H54 (cell line): ENCODE data around the gene ZNF850.
"Not testable (repeated sequence)": the region's sequence is repeated elsewhere in the genome, so short reads cannot be mapped to it uniquely, and the experiment has no call there.

Source experiments
- DNase-seq: peaks from one replicate; pipeline ENCODE4 v3.0.0; 2011; ENCODE audit warnings: low spot score, mixed read lengths; ENCODE audit not compliant: insufficient read length
- FAIRE-seq: peaks from 3 replicates; lab custom pipeline; 2011; peaks lifted over from hg19 to GRCh38; lab: Jason Lieb, UNC
- POLR2A ChIP-seq: IDR thresholded peaks from 2 replicates; pipeline ENCODE4 v1.6.1; 2011; ENCODE audit warnings: low read depth, mild to moderate bottlenecking, low read length

The ZNF850 gene

GRCh38 chr19:36748431-36749275, 24.0 kb downstream of the ZNF850 start:
- peak; percentile 48 for FAIRE-seq
- no peak for TF ChIP-seq POLR2A
- DNase-seq, result no peak

GRCh38 chr19:36747750-36748149, 24.9 kb downstream of the ZNF850 start:
- FAIRE-seq, result peak; percentile 20
- no peak for DNase-seq
- no peak for TF ChIP-seq POLR2A

GRCh38 chr19:36745870-36746269, 26.7 kb downstream of the ZNF850 start:
- DNase-seq (no peak), FAIRE-seq (no peak)
- TF ChIP-seq POLR2A, result no peak

GRCh38 chr19:36736166-36736565, 36.4 kb downstream of the ZNF850 start:
- FAIRE-seq, DNase-seq: not testable (repeated sequence)

- peak; percentile 85 for FAIRE-seq
- TF ChIP-seq POLR2A, result no peak
Measured at GRCh38 chr19:36719687-36720556, 52.7 kb downstream of the ZNF850 start.

GRCh38 chr19:36709423-36709822, 63.2 kb downstream of the ZNF850 start:
- no peak for DNase-seq
- FAIRE-seq, result no peak
- TF ChIP-seq POLR2A, result no peak

More at GRCh38 chr19:36719687-36720556, 52.7 kb downstream of the ZNF850 start:
- no peak for DNase-seq

- FAIRE-seq, result peak; percentile 71
- DNase-seq, result no peak
- no peak for TF ChIP-seq POLR2A
Measured at GRCh38 chr19:36707134-36707533, 65.5 kb downstream of the ZNF850 start.

GRCh38 chr19:36688058-36688457, 84.5 kb downstream of the ZNF850 start:
- no peak for TF ChIP-seq POLR2A
- no peak for FAIRE-seq
- DNase-seq, result no peak

GRCh38 chr19:36687214-36688056, 85.2 kb downstream of the ZNF850 start, which contains the start of gene ZNF567:
ZNF567 (plus strand) TSS chr19:36687612; CDS start chr19:36694868, 7,256 bp downstream.
- FAIRE-seq (peak; percentile 66), DNase-seq (peak; percentile 98)
- peak; percentile 89 for TF ChIP-seq POLR2A

- no peak for TF ChIP-seq POLR2A
- DNase-seq (no peak), FAIRE-seq (no peak)
Measured at GRCh38 chr19:36686365-36687213, 86.0 kb downstream of the ZNF850 start.

GRCh38 chr19:36685835-36686234, 86.8 kb downstream of the ZNF850 start:
- no peak for FAIRE-seq
- TF ChIP-seq POLR2A, result no peak
- DNase-seq, result no peak

GRCh38 chr19:36679455-36679854, 93.2 kb downstream of the ZNF850 start:
- no peak for FAIRE-seq

More at GRCh38 chr19:36679455-36679854, 93.2 kb downstream of the ZNF850 start:
- DNase-seq, result no peak
- TF ChIP-seq POLR2A, result no peak
